ENCODE results near the gene TEAD1. TPM values are rescaled to one million over a fixed set of nuclear protein-coding genes. Genes with fewer than 3 reads are reported as not detected.

TEAD1 gene
- total RNA-seq, 1 experiment from 2014 or later, result 106 TPM

- H3K4me2 ChIP-seq, result no peak overlapping the region
- H2AFZ ChIP-seq, result no peak overlapping the region
- H3K9me2 ChIP-seq (ENCODE audit: insufficient read depth), result no peaks in the 10 kb centered on the region
- ChIA-PET CTCF (no interaction called here), POLR2A (ENCODE audit: unreplicated experiment) (no interaction called here)
- H3K27me3 ChIP-seq (ENCODE audit: insufficient read depth, low read depth), result no peaks in the 10 kb centered on the region
- no TSS peak for BruUV-seq (replicated peaks)
- H3K36me3 ChIP-seq (ENCODE audit: low read depth), result 0 out of 2 replicates have a peak, but pooled peaks cover 5% of the 10 kb centered on the region
- no peaks in the 10 kb centered on the region for H3K4me1 ChIP-seq (replicated peaks; ENCODE audit: insufficient read depth)
- no peaks in the 10 kb centered on the region for H4K20me1 ChIP-seq (ENCODE audit: insufficient read depth)
- H3F3A ChIP-seq (ENCODE audit: insufficient read depth, low read depth), result 0 out of 2 replicates have a peak, but pooled peaks cover 3% of the 10 kb centered on the region
- H3K4me3 ChIP-seq, result no peak overlapping the region
- no peak overlapping the region for H3K27ac ChIP-seq
- TF ChIP-seq, protein P1, sequence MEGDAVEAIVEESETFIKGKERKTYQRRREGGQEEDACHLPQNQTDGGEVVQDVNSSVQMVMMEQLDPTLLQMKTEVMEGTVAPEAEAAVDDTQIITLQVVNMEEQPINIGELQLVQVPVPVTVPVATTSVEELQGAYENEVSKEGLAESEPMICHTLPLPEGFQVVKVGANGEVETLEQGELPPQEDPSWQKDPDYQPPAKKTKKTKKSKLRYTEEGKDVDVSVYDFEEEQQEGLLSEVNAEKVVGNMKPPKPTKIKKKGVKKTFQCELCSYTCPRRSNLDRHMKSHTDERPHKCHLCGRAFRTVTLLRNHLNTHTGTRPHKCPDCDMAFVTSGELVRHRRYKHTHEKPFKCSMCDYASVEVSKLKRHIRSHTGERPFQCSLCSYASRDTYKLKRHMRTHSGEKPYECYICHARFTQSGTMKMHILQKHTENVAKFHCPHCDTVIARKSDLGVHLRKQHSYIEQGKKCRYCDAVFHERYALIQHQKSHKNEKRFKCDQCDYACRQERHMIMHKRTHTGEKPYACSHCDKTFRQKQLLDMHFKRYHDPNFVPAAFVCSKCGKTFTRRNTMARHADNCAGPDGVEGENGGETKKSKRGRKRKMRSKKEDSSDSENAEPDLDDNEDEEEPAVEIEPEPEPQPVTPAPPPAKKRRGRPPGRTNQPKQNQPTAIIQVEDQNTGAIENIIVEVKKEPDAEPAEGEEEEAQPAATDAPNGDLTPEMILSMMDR (conservative IDR thresholded peaks at IDR 0.05), result no peak
- TF ChIP-seq EZH2 (IDR thresholded peaks at IDR 0.05; ENCODE audit: low read depth), result no peak
- DNase-seq, result no peak
- intact Hi-C loops (cut with micrococcal nuclease; ENCODE audit: unreplicated experiment), result no loop called here
- peaks cover 47% of the 10 kb centered on the region for H3K79me2 ChIP-seq (ENCODE audit: low read depth)
- H3K9me3 ChIP-seq (ENCODE audit: insufficient read depth, low read depth), result no peaks in the 10 kb centered on the region
These were observed 109.5 kb downstream of the TEAD1 start for GRCh38 chr11:12783765-12784164.

- H3K36me3 ChIP-seq (ENCODE audit: low read depth), result 0 out of 2 replicates have a peak, but pooled peaks cover 5% of the 10 kb centered on the region
- H3K9me3 ChIP-seq (ENCODE audit: insufficient read depth, low read depth), result no peaks in the 10 kb centered on the region
- H3F3A ChIP-seq (ENCODE audit: insufficient read depth, low read depth), result 0 out of 2 replicates have a peak, but pooled peaks cover 3% of the 10 kb centered on the region
- no peaks in the 10 kb centered on the region for H3K4me1 ChIP-seq (replicated peaks; ENCODE audit: insufficient read depth)
- no peak overlapping the region for H3K4me2 ChIP-seq
- TF ChIP-seq, protein P1 (conservative IDR thresholded peaks at IDR 0.05), result no peak
- TF ChIP-seq EZH2 (IDR thresholded peaks at IDR 0.05; ENCODE audit: low read depth), result no peak
- BruUV-seq (replicated peaks), result no TSS peak
- intact Hi-C loops (cut with micrococcal nuclease; ENCODE audit: unreplicated experiment), result no loop called here
- no peaks in the 10 kb centered on the region for H4K20me1 ChIP-seq (ENCODE audit: insufficient read depth)
- H3K9me2 ChIP-seq (ENCODE audit: insufficient read depth), result no peaks in the 10 kb centered on the region
- H3K27ac ChIP-seq, result no peak overlapping the region
- peaks cover 44% of the 10 kb centered on the region for H3K79me2 ChIP-seq (ENCODE audit: low read depth)
- H3K27me3 ChIP-seq (ENCODE audit: insufficient read depth, low read depth), result no peaks in the 10 kb centered on the region
- POLR2A ChIA-PET (ENCODE audit: unreplicated experiment), result no interaction called here
- H3K4me3 ChIP-seq, result no peak overlapping the region
- no peak overlapping the region for H2AFZ ChIP-seq
- CTCF ChIA-PET, result no interaction called here
- DNase-seq, result no peak
These were observed 110.2 kb downstream of the TEAD1 start for GRCh38 chr11:12784445-12784844.

- H3K4me2 ChIP-seq, result no peak overlapping the region
- no peaks in the 10 kb centered on the region for H4K20me1 ChIP-seq (ENCODE audit: insufficient read depth)
- no TSS peak for BruUV-seq (replicated peaks)
- H3K36me3 ChIP-seq (ENCODE audit: low read depth), result 0 out of 2 replicates have a peak, but pooled peaks cover 5% of the 10 kb centered on the region
- intact Hi-C loops (cut with micrococcal nuclease; ENCODE audit: unreplicated experiment), result no loop called here
- H3K4me3 ChIP-seq, result no peak overlapping the region
- no peak for DNase-seq
- no peaks in the 10 kb centered on the region for H3K9me3 ChIP-seq (ENCODE audit: insufficient read depth, low read depth)
- no peak overlapping the region for H2AFZ ChIP-seq
- TF ChIP-seq EZH2 (IDR thresholded peaks at IDR 0.05; ENCODE audit: low read depth), result no peak
- TF ChIP-seq, protein P1 (conservative IDR thresholded peaks at IDR 0.05), result no peak
- H3K79me2 ChIP-seq (ENCODE audit: low read depth), result peaks cover 39% of the 10 kb centered on the region
- H3K27me3 ChIP-seq (ENCODE audit: insufficient read depth, low read depth), result no peaks in the 10 kb centered on the region
- CTCF ChIA-PET, result interaction anchor here (0.6 kb wide), 1 partner anchor 87 kb away, joined by 4 read pairs; no protein-coding TSS in a partner anchor
- no peaks in the 10 kb centered on the region for H3K9me2 ChIP-seq (ENCODE audit: insufficient read depth)
- no peaks in the 10 kb centered on the region for H3K4me1 ChIP-seq (replicated peaks; ENCODE audit: insufficient read depth)
- H3K27ac ChIP-seq, result no peak overlapping the region
- POLR2A ChIA-PET (ENCODE audit: unreplicated experiment), result no interaction called here
- no peaks in the 10 kb centered on the region for H3F3A ChIP-seq (ENCODE audit: insufficient read depth, low read depth)
These were observed 110.8 kb downstream of the TEAD1 start for GRCh38 chr11:12784987-12785386.
